ENCODE data around the gene PXN. TPM values are rescaled to one million over a fixed set of nuclear protein-coding genes. Genes with fewer than 3 reads are reported as not detected.

Gene PXN
- total and polyA plus RNA-seq, 2 of the 13 experiments (the other 11 are each of a cell fraction or from before 2014, with no cell fraction given), result 13.6 to 14.2 TPM

DNA sequence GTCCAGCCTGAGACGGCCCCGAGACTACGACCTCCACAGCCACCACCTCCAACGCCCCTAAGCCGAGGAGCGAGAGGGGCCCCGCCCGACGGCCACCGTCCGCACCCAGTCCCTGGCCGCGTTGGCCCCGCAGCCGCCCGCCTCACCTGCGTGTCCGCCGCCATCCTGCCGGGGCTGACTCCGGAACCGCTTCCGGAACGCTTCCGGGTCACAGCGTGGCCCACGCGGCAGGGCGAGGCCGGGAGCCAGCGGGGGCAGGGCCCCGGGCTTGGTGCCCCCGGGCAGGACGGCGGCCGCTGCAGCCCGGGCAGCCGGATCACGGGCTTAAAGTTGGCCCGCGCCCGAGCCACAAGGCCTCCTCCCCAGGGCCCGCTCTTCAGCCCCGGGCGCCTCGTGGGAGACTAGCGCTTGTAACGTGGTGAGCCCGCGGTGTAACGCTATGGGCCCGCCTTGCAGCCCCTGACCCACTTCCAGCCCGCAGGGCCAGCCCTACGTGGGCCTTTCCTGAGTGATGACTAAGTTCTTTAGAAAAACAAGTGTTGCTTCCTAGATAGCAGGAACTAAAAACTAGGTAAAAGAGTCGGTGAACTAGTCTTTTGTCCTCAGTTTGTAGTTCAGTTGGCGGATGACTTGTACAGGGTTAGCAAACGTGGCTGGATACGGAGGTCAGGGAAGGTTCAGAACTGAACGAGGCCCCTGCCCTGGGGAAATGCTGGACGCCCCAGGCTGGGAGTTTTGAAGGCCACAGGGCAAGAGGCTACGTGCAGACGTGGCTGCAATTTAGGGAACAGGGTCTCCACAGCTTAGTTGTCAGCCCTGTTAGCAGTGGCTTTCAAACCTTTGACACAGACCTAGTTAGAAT, 70.8 kb downstream of the PXN start, which contains the start of gene GCN1 (continued):
- TF ChIP-seq, protein P1, sequence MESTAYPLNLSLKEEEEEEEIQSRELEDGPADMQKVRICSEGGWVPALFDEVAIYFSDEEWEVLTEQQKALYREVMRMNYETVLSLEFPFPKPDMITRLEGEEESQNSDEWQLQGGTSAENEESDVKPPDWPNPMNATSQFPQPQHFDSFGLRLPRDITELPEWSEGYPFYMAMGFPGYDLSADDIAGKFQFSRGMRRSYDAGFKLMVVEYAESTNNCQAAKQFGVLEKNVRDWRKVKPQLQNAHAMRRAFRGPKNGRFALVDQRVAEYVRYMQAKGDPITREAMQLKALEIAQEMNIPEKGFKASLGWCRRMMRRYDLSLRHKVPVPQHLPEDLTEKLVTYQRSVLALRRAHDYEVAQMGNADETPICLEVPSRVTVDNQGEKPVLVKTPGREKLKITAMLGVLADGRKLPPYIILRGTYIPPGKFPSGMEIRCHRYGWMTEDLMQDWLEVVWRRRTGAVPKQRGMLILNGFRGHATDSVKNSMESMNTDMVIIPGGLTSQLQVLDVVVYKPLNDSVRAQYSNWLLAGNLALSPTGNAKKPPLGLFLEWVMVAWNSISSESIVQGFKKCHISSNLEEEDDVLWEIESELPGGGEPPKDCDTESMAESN (CRISPR knock-in tag; conservative IDR thresholded peaks at IDR 0.05), result peak; percentile 92
- TF ChIP-seq, protein P2, sequence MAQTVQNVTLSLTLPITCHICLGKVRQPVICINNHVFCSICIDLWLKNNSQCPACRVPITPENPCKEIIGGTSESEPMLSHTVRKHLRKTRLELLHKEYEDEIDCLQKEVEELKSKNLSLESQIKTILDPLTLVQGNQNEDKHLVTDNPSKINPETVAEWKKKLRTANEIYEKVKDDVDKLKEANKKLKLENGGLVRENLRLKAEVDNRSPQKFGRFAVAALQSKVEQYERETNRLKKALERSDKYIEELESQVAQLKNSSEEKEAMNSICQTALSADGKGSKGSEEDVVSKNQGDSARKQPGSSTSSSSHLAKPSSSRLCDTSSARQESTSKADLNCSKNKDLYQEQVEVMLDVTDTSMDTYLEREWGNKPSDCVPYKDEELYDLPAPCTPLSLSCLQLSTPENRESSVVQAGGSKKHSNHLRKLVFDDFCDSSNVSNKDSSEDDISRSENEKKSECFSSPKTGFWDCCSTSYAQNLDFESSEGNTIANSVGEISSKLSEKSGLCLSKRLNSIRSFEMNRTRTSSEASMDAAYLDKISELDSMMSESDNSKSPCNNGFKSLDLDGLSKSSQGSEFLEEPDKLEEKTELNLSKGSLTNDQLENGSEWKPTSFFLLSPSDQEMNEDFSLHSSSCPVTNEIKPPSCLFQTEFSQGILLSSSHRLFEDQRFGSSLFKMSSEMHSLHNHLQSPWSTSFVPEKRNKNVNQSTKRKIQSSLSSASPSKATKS (CRISPR knock-in tag; IDR thresholded peaks at IDR 0.05), result 0 out of 2 replicates have a peak, but pooled peaks have one; percentile 32
- TF ChIP-seq MTF2 (CRISPR knock-in tag; IDR thresholded peaks at IDR 0.05; ENCODE audit: borderline replicate concordance), result no peak
- TF ChIP-seq MEIS2 (CRISPR knock-in tag; IDR thresholded peaks at IDR 0.05), result peak; percentile 88
- TF ChIP-seq PCBP2 (optimal IDR thresholded peaks at IDR 0.05; ENCODE audit: low read depth, low read length, poor library complexity, severe bottlenecking), result no peak
- peak; percentile 82 for TF ChIP-seq SIN3B (IDR thresholded peaks at IDR 0.05; ENCODE audit: low read length)
- TF ChIP-seq, protein P3, sequence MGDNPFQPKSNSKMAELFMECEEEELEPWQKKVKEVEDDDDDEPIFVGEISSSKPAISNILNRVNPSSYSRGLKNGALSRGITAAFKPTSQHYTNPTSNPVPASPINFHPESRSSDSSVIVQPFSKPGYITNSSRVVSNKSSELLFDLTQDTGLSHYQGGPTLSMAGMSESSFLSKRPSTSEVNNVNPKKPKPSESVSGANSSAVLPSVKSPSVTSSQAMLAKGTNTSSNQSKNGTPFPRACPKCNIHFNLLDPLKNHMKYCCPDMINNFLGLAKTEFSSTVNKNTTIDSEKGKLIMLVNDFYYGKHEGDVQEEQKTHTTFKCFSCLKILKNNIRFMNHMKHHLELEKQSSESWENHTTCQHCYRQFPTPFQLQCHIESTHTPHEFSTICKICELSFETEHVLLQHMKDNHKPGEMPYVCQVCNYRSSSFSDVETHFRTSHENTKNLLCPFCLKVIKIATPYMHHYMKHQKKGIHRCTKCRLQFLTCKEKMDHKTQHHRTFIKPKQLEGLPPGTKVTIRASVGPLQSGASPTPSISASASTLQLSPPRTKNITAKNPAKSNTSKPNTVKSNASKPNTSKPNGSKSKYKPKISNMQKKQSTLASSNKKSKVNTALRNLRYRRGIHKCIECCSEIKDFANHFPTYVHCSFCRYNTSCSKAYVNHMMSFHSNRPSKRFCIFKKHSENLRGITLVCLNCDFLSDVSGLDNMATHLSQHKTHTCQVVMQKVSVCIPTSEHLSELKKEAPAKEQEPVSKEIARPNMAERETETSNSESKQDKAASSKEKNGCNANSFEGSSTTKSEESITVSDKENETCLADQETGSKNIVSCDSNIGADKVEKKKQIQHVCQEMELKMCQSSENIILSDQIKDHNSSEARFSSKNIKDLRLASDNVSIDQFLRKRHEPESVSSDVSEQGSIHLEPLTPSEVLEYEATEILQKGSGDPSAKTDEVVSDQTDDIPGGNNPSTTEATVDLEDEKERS (CRISPR knock-in tag; IDR thresholded peaks at IDR 0.05), result no peak
- no peak for TF ChIP-seq RFX5 (IDR thresholded peaks at IDR 0.05; ENCODE audit: low read depth, low read length)
- TF ChIP-seq SMYD3 (CRISPR knock-in tag; IDR thresholded peaks at IDR 0.05), result no peak; the same call in 1 of the 2 replicates
- TF ChIP-seq, protein P4, sequence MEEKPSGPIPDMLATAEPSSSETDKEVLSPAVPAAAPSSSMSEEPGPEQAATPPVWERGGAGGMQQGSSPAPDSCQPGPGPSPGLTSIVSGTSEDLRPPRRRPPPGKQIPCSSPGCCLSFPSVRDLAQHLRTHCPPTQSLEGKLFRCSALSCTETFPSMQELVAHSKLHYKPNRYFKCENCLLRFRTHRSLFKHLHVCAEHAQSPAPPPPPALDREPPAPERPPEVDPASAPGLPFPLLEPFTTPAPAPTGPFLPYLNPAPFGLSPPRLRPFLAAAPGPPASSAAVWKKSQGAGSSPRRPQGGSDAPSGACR (CRISPR knock-in tag; IDR thresholded peaks at IDR 0.05), result peak; percentile 79; the same call in 1 of the 2 replicates
- no peak for TF ChIP-seq EHMT2 (IDR thresholded peaks at IDR 0.05; ENCODE audit: borderline replicate concordance, low read depth, low read length)
- peak; percentile 95 for TF ChIP-seq IRX3 (CRISPR knock-in tag; IDR thresholded peaks at IDR 0.05; ENCODE audit: borderline replicate concordance, low read depth)
- TF ChIP-seq NFYC (CRISPR knock-in tag; IDR thresholded peaks at IDR 0.05), result peak; percentile 11; the same call in 1 of the 2 replicates
- peak; percentile 46; the same call in 1 of the 2 replicates for TF ChIP-seq ZNF224 (CRISPR knock-in tag; IDR thresholded peaks at IDR 0.05)
- TF ChIP-seq, protein P5, sequence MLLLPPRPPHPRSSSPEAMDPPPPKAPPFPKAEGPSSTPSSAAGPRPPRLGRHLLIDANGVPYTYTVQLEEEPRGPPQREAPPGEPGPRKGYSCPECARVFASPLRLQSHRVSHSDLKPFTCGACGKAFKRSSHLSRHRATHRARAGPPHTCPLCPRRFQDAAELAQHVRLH (CRISPR knock-in tag; IDR thresholded peaks at IDR 0.05; ENCODE audit: borderline replicate concordance, low read depth), result peak; percentile 91
- TF ChIP-seq SP1 (IDR thresholded peaks at IDR 0.05), result no peak
- peak; percentile 69 for TF ChIP-seq SP1 (CRISPR knock-in tag; IDR thresholded peaks at IDR 0.05)
- TF ChIP-seq CREM (IDR thresholded peaks at IDR 0.05), result peak; percentile 23; the same call in 1 of the 2 replicates
- TF ChIP-seq CREM (CRISPR knock-in tag; IDR thresholded peaks at IDR 0.05), result no peak
- TF ChIP-seq ZNF383 (CRISPR knock-in tag; IDR thresholded peaks at IDR 0.05; ENCODE audit: borderline replicate concordance), result peak; percentile 74; the same call in 1 of the 2 replicates
- no peak for TF ChIP-seq ZNF530 (CRISPR knock-in tag; IDR thresholded peaks at IDR 0.05; ENCODE audit: low read depth)

All from HepG2 (cell line).